HG03060 (cell line): Measurements from ENCODE around the gene IDNK.
"Not testable (repeated sequence)": the region's sequence is repeated elsewhere in the genome, so short reads cannot be mapped to it uniquely, and the experiment has no call there.

Experiments
- ATAC-seq: cut with Tn5 transposase; IDR thresholded peaks from one replicate; pipeline ENCODE4 v1.9.1; 2021; ENCODE audit warnings: low read depth, moderate number of reproducible peaks; ENCODE audit not compliant: unreplicated experiment

Gene IDNK

GRCh38 chr9:83622939-83623678 is at the start of gene IDNK:
TSS of gene IDNK (plus strand) at chr9:83623143. CDS start at chr9:83623172, 29 bp downstream.
- ATAC-seq: peak; percentile 44

- no peak for ATAC-seq
These were observed 48.5 kb upstream of the IDNK start for GRCh38 chr9:83574482-83574881.

DNA sequence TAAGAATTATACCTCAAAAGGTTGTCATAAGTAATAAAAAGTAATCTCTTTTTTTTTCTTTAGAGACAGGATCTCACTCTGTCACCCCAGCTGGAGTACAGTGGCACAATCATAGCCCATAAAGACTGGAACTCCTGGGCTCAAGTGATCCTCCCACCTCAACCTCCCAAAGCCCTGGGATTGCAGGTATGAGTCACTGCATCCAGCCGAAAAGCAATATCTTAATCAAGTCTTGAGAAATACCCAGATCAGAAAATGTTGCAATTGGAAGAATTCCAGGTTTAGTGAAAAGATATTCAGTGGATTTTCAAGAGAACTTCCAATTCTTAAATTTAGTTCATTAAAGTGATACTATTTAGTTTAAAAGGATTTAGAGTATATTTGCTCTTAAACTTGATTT is 40.9 kb upstream of the IDNK start:
- ATAC-seq: no peak

GRCh38 chr9:83583151-83584014 is 39.6 kb upstream of the IDNK start:
- no peak for ATAC-seq

DNA sequence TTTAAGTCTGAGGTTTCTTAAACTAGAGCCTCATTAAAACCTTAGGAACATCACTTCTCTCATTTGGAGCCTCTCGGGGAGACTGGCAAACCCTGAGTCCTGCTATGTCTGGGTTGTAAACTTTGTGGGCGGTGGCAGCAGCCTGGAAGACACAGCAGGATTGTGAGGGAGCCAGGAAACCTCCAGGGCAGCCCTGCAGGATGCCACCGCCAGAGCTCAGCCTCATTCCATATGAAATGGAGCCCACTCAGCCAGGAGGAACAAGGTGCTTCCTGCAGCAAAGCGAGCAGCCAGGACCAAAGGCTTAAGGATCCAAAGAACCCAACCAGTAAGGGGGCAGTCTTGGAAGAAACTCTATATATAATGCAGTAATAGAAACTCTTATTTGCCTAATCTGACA is 37.9 kb upstream of the IDNK start:
- no peak for ATAC-seq

DNA sequence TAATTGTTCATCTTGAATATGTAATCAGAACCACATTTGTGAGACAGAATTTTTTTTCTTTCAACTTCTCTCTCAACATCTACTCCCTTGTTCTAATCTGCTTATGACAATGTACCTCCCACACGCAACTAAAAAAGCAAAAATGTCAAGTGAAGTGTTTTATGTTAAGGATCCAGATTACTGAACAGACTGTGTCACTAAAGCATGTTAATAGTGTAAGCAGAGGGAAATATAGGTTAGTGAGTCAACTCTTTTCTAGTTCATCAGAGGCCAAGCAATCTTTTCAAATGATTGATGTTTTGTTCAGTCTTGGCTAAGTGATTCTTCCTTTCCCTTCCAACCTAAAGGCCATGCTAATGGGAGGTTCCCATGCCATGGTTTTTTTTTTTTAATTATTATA is 34.7 kb upstream of the IDNK start:
- ATAC-seq: no peak

GRCh38 chr9:83596899-83597504 is 25.9 kb upstream of the IDNK start:
- ATAC-seq: no peak

DNA sequence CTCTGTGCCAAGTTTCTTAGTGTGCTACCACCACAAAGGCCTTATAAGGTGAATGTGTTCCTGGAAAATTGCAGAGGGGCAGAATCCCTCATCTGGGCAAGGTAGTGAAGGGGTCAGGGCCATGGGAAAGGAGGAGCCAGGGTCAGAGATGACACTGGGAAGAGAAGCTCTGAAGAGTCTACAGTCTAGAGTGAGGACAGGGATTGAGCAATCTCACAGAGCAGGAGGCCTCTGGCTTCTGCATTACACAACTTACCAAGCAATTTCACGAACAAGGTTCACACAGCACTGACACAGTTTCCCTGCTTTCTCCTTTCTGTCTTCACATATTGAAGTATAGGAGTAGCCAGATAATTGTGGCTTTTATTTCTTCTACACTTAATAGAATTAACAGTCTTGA is 24.5 kb upstream of the IDNK start:
- no peak for ATAC-seq

GRCh38 chr9:83599071-83599470 is 23.9 kb upstream of the IDNK start:
- ATAC-seq: no peak

DNA sequence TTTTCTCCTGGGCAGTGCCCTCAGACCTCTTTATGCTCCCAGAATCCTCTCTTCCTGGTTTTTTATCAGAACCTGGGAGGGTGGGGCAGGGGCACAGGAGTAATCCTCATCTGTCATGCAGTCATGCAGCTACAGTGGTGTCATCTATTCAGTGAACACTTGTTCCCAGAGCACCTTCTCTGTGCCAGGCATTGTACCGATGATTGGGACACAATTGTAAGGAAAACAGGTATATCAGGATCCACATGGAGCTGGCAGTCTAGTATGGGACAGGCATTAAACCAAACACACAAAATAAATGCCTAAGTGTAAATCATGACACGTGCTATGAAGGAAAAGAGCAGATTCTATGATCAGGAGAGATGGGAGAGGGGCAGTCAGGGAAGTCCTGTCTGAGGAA is 21.5 kb upstream of the IDNK start:
- no peak for ATAC-seq

- not testable (repeated sequence) for ATAC-seq
These were observed 15.3 kb upstream of the IDNK start for GRCh38 chr9:83607620-83608019.

GRCh38 chr9:83613298-83613697 is 9.6 kb upstream of the IDNK start:
- not testable (repeated sequence) for ATAC-seq

GRCh38 chr9:83617299-83617698 is 5.6 kb upstream of the IDNK start:
- no peak for ATAC-seq

DNA sequence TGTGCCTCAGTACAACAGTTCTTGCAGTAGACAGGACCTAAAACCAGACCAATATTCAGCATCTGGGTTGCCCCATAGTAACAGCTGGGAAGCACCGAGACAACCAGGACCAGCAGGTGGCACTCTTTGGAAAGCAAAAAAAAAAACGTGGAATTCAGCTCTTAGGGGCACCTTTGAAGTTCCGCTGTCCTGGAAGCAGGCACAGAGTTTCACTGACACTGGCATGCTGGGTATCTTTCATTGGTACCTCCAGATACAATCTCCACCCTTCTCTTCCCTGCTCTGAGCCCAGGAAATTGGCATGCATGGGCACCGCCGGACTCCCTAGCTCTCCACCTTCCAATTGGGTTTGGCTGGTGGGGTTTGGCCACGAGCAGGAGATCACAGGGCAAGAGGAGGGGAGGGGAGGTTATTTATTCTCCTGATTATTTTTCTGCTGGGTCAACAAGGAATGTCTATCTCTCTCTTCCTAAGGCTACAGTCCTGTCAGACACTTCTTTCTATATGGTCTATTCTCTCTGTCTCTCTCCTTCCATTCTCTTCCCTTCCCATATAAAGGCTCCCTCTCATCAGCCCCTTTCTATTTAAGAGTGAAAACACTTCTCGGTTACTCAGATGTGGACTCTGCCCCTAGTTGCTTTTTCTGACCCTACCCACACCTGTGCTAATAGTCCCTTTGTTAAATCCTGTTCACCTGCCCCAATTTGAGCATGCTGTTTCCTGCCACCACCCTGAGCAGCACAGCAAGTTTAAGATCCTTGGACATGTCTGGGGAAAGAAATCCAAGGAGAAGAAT is 1.9 kb upstream of the IDNK start:
- ATAC-seq: no peak

DNA sequence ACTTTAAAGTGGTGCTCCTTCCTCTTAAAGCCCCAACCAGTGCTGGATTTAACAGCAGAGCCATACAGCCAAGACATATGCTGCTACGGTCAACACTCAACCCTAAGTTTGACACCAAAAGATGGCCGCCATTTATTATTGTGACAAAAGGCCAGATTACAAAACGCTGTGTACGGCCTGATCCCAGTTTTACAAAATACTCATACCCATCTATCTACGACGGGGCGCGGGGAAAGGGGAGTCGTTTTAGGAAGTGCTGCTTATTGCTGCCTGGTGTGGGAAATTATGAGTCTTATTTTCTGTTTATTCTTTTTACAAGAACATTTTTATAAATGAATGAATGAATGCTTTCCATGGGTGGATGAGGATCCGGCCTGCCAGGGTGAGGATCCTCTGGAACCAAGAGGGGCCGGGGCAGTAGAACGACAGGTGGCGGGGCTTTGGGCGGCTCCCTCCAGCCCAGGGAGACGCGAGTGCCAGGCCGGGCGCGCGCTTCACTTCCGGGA is 457 bp upstream of the IDNK start:
- no peak for ATAC-seq

DNA sequence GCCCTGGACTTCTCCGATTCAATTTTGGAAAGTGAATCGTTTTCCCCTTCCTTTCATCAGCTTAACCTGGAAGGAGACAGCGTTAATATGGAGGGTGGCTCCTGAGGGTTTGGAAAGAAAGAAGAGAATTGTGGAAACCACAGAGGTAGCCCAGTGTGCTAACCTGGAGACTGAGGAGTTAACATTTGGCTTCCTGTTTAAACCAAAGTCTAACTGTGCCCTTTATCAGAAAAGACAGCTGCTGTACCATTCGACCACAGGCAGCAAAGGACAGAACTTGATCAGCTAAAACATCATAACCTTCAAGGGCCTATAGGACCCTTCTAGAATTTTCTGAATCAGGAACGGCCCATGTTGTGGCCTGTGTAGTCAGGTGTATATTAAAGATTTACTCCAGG is 735 bp downstream of the IDNK start:
- ATAC-seq: peak; percentile 15

- no peak for ATAC-seq
These were observed 2.2 kb downstream of the IDNK start for GRCh38 chr9:83625178-83625577.

GRCh38 chr9:83628540-83628939 is 5.6 kb downstream of the IDNK start:
- no peak for ATAC-seq

- no peak for ATAC-seq
These were observed 6.6 kb downstream of the IDNK start for GRCh38 chr9:83629433-83630104.

GRCh38 chr9:83630938-83631457 is 8.1 kb downstream of the IDNK start:
- no peak for ATAC-seq
